ENCODE measurements around the gene CABP4. TPM values are rescaled to one million over a fixed set of nuclear protein-coding genes. Genes with fewer than 3 reads are reported as not detected.

CABP4 gene
- total and polyA plus RNA-seq, 10 of the 15 experiments (the other 5 are each of a cell fraction or from before 2014, with no cell fraction given): 0.04 to 0.41 (median 0.14) TPM; not detected in 2

- no TSS peak for BruUV-seq (replicated peaks)
- intact Hi-C loops (cut with micrococcal nuclease; ENCODE audit: unreplicated experiment) (no loop called here), in situ Hi-C loops (cut with MboI) (no loop called here)
- no peak overlapping the region for H3K4me3 ChIP-seq
- peaks cover 6 to 20% of the 10 kb centered on the region in 2 experiments; a peak in 3 of 4 replicates for H3K36me3 ChIP-seq (ENCODE audit: control insufficient read depth in 2 of 2, insufficient read depth in 2 of 2, low read length in 1 of 2)
- TF ChIP-seq POLR2A (IDR thresholded peaks at IDR 0.05; ENCODE audit: low read depth, low read length) (peak; percentile 68), MYB (IDR thresholded peaks at IDR 0.05; ENCODE audit: borderline replicate concordance, low read depth, low read length) (no peak), HDGF (IDR thresholded peaks at IDR 0.05) (no peak), POLR2AphosphoS2 (IDR thresholded peaks at IDR 0.05; ENCODE audit: low read depth, low read length) (peak; percentile 43; the same call in 1 of the 2 replicates), NFYA (IDR thresholded peaks at IDR 0.05; ENCODE audit: borderline replicate concordance, low read depth, low read length) (no peak)
- 87% methylated on average over 20 of the region's 22 CpGs for WGBS (ENCODE audit: insufficient coverage, insufficient replicate concordance, low lambda C conversion rate, missing lambda C conversion rate)
- ChIA-PET SMC1A (ENCODE audit: uncharacterized antibody, unreplicated experiment) (no interaction called here), CTCF (interaction anchor here (0.6 kb wide), 1 partner anchor 108 kb away, joined by 4 read pairs; no protein-coding TSS in a partner anchor), POLR2A (interaction anchor here (0.8 to 2.3 kb wide), 2 partner anchors 29 to 31 kb away, joined by 3 to 10 read pairs; partner anchors contain the start of gene PPP1CA), RAD21 (ENCODE audit: unreplicated experiment) (interaction anchor here (1.5 kb wide), 1 partner anchor 28 kb away, joined by 3 read pairs; no protein-coding TSS in a partner anchor)
- no peak overlapping the region for H3K9ac ChIP-seq (ENCODE audit: control insufficient read depth, insufficient read depth, low read length)
- peaks cover 26% of the 10 kb centered on the region for H3K4me1 ChIP-seq (ENCODE audit: control insufficient read depth, insufficient read depth, low read length)
- H3K9me3 ChIP-seq (replicated peaks; ENCODE audit: control insufficient read depth, insufficient read depth, low read length): no peaks in the 10 kb centered on the region
- FAIRE-seq (no peak), DNase-seq (ENCODE audit: low read depth, low spot score) (no peak), ATAC-seq (no peak)
- no peaks in the 10 kb centered on the region for H3K27me3 ChIP-seq (replicated peaks in 1 of 2; ENCODE audit: control insufficient read depth in 2 of 2, insufficient read depth in 2 of 2, low read length in 1 of 2)
- no peak overlapping the region for H3K27ac ChIP-seq (ENCODE audit: control insufficient read depth, insufficient read depth)
- no peaks in the 10 kb centered on the region for H4K20me1 ChIP-seq (ENCODE audit: control insufficient read depth, insufficient read depth)
- peaks cover 60% of the 10 kb centered on the region for H3K79me2 ChIP-seq (ENCODE audit: control insufficient read depth, insufficient read depth, low read length)
- H2AFZ ChIP-seq (ENCODE audit: control insufficient read depth, low read depth, low read length): no peak overlapping the region
- peak overlapping the region; percentile 71; the same call in 1 of the 2 replicates for H3K4me2 ChIP-seq (ENCODE audit: control insufficient read depth, insufficient read depth)
These were observed 22.4 kb upstream of the CABP4 start for GRCh38 chr11:67432655-67433349.

Measured in GM12878 (cell line).